Stomach (tissue), 4 donors: ENCODE results near the gene CELF2.

ENCODE experiments used
- CTCF ChIP-seq, 7 experiments: fragments of 450-650 bp in 4 of 7; fragments of 200-600 bp in 3 of 7; sonication (generic) in 3 of 7; IDR thresholded peaks; one replicate each; pipeline ENCODE4 v1.5.1; 2016 to 2019; ENCODE audit warnings: antibody characterized with exemption in 7 of 7, control low read depth in 2 of 7, mild to moderate bottlenecking in 1 of 7
- EP300 ChIP-seq: sonication (generic); formaldehyde crosslinking; IDR thresholded peaks from one replicate; pipeline ENCODE4 v1.6.1; 2017; ENCODE audit warnings: antibody characterized with exemption
- POLR2A ChIP-seq, 4 donors: fragments of 450-650 bp; IDR thresholded peaks; one replicate each; pipeline ENCODE4 v1.6.1; 2016; ENCODE audit warnings: antibody characterized with exemption in 4 of 4, control low read depth in 2 of 4, mild to moderate bottlenecking in 1 of 4, moderate library complexity in 1 of 4

GRCh38 chr10:11232222-11232961 lies 214.7 kb downstream of the CELF2 start:
- no peak for TF ChIP-seq CTCF (IDR thresholded peaks at IDR 0.05)
- no peak for TF ChIP-seq POLR2A (IDR thresholded peaks at IDR 0.05)
- TF ChIP-seq EP300: no peak
